GM19463 (cell line): ENCODE data around the gene CSRNP3.

ENCODE experiments used
- ATAC-seq: cut with Tn5 transposase; IDR thresholded peaks from one replicate; pipeline ENCODE4 v1.9.1; 2021; ENCODE audit warnings: mild to moderate bottlenecking, moderate library complexity; ENCODE audit not compliant: unreplicated experiment

The CSRNP3 gene

GRCh38 chr2:165469417-165469816 is at the start of gene CSRNP3:
TSS of gene CSRNP3 (plus strand) at chr2:165469698. CDS start at chr2:165595066, 125,368 bp downstream.
- ATAC-seq: no peak

- ATAC-seq: no peak
These were observed 49.3 kb upstream of the CSRNP3 start for GRCh38 chr2:165420231-165420630.

GRCh38 chr2:165423081-165423480 is 46.4 kb upstream of the CSRNP3 start:
- no peak for ATAC-seq

GRCh38 chr2:165425556-165425955 is 43.9 kb upstream of the CSRNP3 start:
- ATAC-seq: no peak

GRCh38 chr2:165427686-165428085 is 41.8 kb upstream of the CSRNP3 start:
- ATAC-seq: no peak

GRCh38 chr2:165428926-165429325 is 40.6 kb upstream of the CSRNP3 start:
- no peak for ATAC-seq

GRCh38 chr2:165431014-165431413 is 38.5 kb upstream of the CSRNP3 start:
- ATAC-seq: no peak

GRCh38 chr2:165432234-165432966 is 37.1 kb upstream of the CSRNP3 start:
- no peak for ATAC-seq

- no peak for ATAC-seq
These were observed 34.5 kb upstream of the CSRNP3 start for GRCh38 chr2:165434865-165435496.

- ATAC-seq: no peak
These were observed 33.9 kb upstream of the CSRNP3 start for GRCh38 chr2:165435611-165436010.

- peak; percentile 76 for ATAC-seq
These were observed 32.9 kb upstream of the CSRNP3 start for GRCh38 chr2:165436559-165436958.

- ATAC-seq: no peak
These were observed 29.1 kb upstream of the CSRNP3 start for GRCh38 chr2:165440367-165440766.

GRCh38 chr2:165443511-165443910 is 26.0 kb upstream of the CSRNP3 start:
- no peak for ATAC-seq

GRCh38 chr2:165448406-165448805 is 21.1 kb upstream of the CSRNP3 start:
- ATAC-seq: no peak

- no peak for ATAC-seq
These were observed 19.3 kb upstream of the CSRNP3 start for GRCh38 chr2:165450156-165450555.

GRCh38 chr2:165452327-165452726 is 17.2 kb upstream of the CSRNP3 start:
- no peak for ATAC-seq

GRCh38 chr2:165453561-165454094 is 15.9 kb upstream of the CSRNP3 start:
- ATAC-seq: no peak

GRCh38 chr2:165454905-165455304 is 14.6 kb upstream of the CSRNP3 start:
- no peak for ATAC-seq

- no peak for ATAC-seq
These were observed 13.5 kb upstream of the CSRNP3 start for GRCh38 chr2:165456027-165456426.

- no peak for ATAC-seq
These were observed 7.1 kb upstream of the CSRNP3 start for GRCh38 chr2:165462443-165462842.

- ATAC-seq: no peak
These were observed 3.1 kb upstream of the CSRNP3 start for GRCh38 chr2:165466386-165466785.

- no peak for ATAC-seq
These were observed 1.6 kb upstream of the CSRNP3 start for GRCh38 chr2:165467921-165468320.
